Neutrophil (primary cell): ENCODE data around the gene DEPDC5.

Source experiments
- H3K27ac ChIP-seq: fragments of 200-600 bp; sonication (generic); 2 replicates; pipeline ENCODE4 v1.5.1; 2016; ENCODE audit warnings: mild to moderate bottlenecking, moderate library complexity
- H3K27me3 ChIP-seq: fragments of 200-600 bp; sonication (generic); 2 replicates; pipeline ENCODE4 v1.6.0; 2016; ENCODE audit warnings: mild to moderate bottlenecking
- H3K36me3 ChIP-seq: fragments of 200-600 bp; sonication (generic); 2 replicates; pipeline ENCODE4 v1.5.1; 2017
- H3K4me1 ChIP-seq, 2 experiments: fragments of 200-600 bp in 1 of 2; sonication (generic) in 1 of 2; 1 replicate in 1 of 2; 2 replicates in 1 of 2; pipeline versions ENCODE4 v1.5.1 to v1.6.1; 2013 to 2016; ENCODE audit warnings: low read depth in 1 of 2, low read length in 1 of 2, mild to moderate bottlenecking in 1 of 2, moderate library complexity in 1 of 2; ENCODE audit not compliant: control insufficient read depth in 1 of 2, insufficient read depth in 1 of 2
- H3K4me3 ChIP-seq, 2 experiments: fragments of 200-600 bp in 1 of 2; sonication (generic) in 1 of 2; 1 replicate in 1 of 2; 2 replicates in 1 of 2; pipeline ENCODE4 v1.5.1; 2013 to 2016; ENCODE audit warnings: low read depth in 1 of 2, low read length in 1 of 2, mild to moderate bottlenecking in 1 of 2, moderate library complexity in 1 of 2
- H3K9me3 ChIP-seq: fragments of 200-600 bp; sonication (generic); 2 replicates; pipeline ENCODE4 v1.5.1; 2016
- CTCF ChIP-seq: fragments of 200-600 bp; sonication (generic); IDR thresholded peaks from 2 replicates; pipeline ENCODE4 v1.5.1; 2016; ENCODE audit warnings: antibody characterized with exemption

The DEPDC5 gene

GRCh38 chr22:31871480-31871879 is 117.7 kb downstream of the DEPDC5 start:
- Histone ChIP-seq H3K27me3 (no peaks in the 10 kb centered on the region), H3K9me3 (no peaks in the 10 kb centered on the region), H3K36me3 (peaks cover 15% of the 10 kb centered on the region), H3K4me1 (peaks cover 33 to 38% of the 10 kb centered on the region in 2 experiments), H3K4me3 (no peak overlapping the region), H3K27ac (peak overlapping the region; percentile 82)
- TF ChIP-seq CTCF, result no peak

DNA sequence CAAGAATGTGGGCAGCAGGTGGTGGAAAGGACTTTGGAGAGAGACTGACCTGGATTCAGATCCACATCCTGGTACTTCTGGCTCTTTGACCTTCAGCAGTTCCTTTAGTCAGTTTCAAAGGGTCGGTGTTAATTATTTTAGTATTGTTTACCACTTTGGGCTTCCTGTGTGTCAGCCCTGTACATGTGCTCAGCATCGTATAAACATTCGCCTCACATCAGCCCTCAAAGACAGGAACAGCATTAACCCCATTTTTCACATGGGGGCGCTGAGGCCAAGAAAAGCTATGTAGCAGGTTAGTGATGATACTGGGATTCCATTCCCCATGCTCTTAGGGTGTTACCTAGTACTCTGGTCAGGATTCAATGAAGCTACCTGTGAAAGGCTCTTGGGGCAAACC is 118.4 kb downstream of the DEPDC5 start:
- Histone ChIP-seq H3K9me3 (no peaks in the 10 kb centered on the region), H3K27ac (peak overlapping the region; percentile 82), H3K36me3 (peaks cover 18% of the 10 kb centered on the region), H3K4me3 (no peak overlapping the region), H3K27me3 (no peaks in the 10 kb centered on the region), H3K4me1 (peaks cover 31 to 35% of the 10 kb centered on the region in 2 experiments)
- TF ChIP-seq CTCF, result no peak

DNA sequence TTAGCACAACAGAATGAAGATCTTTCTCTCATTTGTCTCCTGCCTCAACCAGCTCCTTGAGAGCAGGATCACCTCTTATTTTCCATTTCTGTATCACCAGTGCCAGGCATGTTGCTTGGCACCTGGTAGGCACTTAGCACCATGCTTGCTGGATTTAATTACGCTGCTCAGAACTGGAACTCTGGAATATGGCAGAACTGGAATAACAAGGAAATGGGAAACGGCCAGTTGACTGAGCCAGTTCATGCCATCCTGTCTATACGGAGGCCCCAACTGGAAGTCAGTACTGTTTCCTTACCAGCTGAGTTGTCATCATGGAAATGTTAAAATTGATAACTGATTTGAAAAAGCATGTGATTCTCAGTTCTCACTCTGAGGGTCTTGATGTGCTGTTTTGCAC is 121.0 kb downstream of the DEPDC5 start:
- no peak for TF ChIP-seq CTCF
- H3K4me1 ChIP-seq, result peaks cover 19 to 25% of the 10 kb centered on the region in 2 experiments
- peaks cover 26% of the 10 kb centered on the region for H3K36me3 ChIP-seq
- H3K27ac ChIP-seq, result no peak overlapping the region
- no peaks in the 10 kb centered on the region for H3K27me3 ChIP-seq
- no peaks in the 10 kb centered on the region for H3K9me3 ChIP-seq
- H3K4me3 ChIP-seq, result no peak overlapping the region

DNA sequence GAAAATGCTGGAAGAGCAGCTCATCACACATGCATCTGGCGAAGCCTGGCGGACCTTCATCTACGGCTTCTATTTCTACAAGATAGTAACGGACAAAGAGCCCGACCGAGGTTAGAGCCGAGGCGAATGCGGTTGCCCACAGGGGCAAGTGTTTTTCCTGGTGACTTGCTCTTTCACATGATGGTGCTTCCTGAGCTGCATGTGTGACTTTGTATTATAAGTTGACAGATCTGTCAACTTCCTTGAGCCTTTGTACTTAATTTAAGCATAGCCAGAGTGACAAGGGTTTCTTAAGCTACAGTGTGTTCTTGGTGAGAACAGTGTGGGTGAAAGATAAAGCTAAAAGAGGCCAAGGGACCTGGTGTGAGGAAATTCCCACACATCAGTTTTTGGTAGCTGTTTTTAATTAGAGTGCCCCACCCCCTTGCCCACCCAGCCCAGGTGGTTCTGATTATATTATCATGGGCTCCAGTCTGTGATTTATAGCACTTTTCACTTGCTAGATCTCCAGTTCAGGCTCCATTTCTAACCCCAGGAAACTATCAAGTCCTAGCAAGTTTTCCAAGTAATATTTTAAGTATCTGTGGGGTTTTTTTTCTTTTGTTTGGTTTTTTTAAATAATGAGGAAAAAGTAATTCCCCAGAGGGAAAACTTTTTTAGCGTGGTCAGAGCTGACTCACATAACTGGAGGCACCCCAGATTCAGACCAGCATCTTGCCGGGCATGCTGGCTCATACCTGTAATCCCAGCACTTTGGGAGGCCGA is 122.5 kb downstream of the DEPDC5 start:
- H3K27ac ChIP-seq, result no peak overlapping the region
- H3K4me1 ChIP-seq, result peaks cover 15 to 16% of the 10 kb centered on the region in 2 experiments
- H3K27me3 ChIP-seq, result no peaks in the 10 kb centered on the region
- H3K4me3 ChIP-seq, result no peak overlapping the region
- TF ChIP-seq CTCF, result no peak
- peaks cover 26% of the 10 kb centered on the region for H3K36me3 ChIP-seq
- no peaks in the 10 kb centered on the region for H3K9me3 ChIP-seq

GRCh38 chr22:31879585-31879984 is 125.8 kb downstream of the DEPDC5 start:
- H3K27ac ChIP-seq, result no peak overlapping the region
- no peaks in the 10 kb centered on the region for H3K9me3 ChIP-seq
- no peak for TF ChIP-seq CTCF
- H3K36me3 ChIP-seq, result peaks cover 25% of the 10 kb centered on the region
- no peaks in the 10 kb centered on the region for H3K27me3 ChIP-seq
- peaks cover 22 to 26% of the 10 kb centered on the region in 2 experiments for H3K4me1 ChIP-seq
- H3K4me3 ChIP-seq, result no peak overlapping the region
